ENCODE measurements around the gene CHRNE. TPM values are rescaled to one million over a fixed set of nuclear protein-coding genes. Genes with fewer than 3 reads are reported as not detected.

CHRNE gene
- total RNA-seq, 2 experiments from 2014 or later = 0.27 to 0.32 TPM

- peak; percentile 51 for DNase-seq (ENCODE audit: low spot score)
- Histone ChIP-seq H2AFZ (ENCODE audit: low read length) (peak overlapping the region; percentile 48; the same call in 1 of the 2 replicates), H3K4me3 (ENCODE audit: low read depth, low read length, poor library complexity, severe bottlenecking) (peak overlapping the region; percentile 100), H3K9me3 (ENCODE audit: low read length) (no peaks in the 10 kb centered on the region), H3K27ac (ENCODE audit: low read depth, low read length, poor library complexity, severe bottlenecking) (peak overlapping the region; percentile 99), H3K79me2 (ENCODE audit: insufficient read depth, low read depth, low read length) (peaks cover 31% of the 10 kb centered on the region), H3K36me3 (ENCODE audit: insufficient read depth, low read length) (peaks cover 30% of the 10 kb centered on the region), H4K20me1 (ENCODE audit: insufficient read depth, low read length) (peaks cover 16% of the 10 kb centered on the region), H3K4me1 (ENCODE audit: insufficient read depth, low read length, poor library complexity, severe bottlenecking) (peaks cover 36% of the 10 kb centered on the region), H3K4me2 (ENCODE audit: low read length) (peak overlapping the region; percentile 93), H3K9me2 (ENCODE audit: insufficient read depth, low read length) (no peaks in the 10 kb centered on the region)
- no TSS peak for BruUV-seq (replicated peaks)
- ChIA-PET POLR2A (interaction anchor here (3.8 to 5.9 kb wide), 2 partner anchors 10 to 17 kb away, joined by 18 to 51 read pairs; partner anchors contain the start of genes RNF167, SLC25A11 and SPAG7), CTCF (ENCODE audit: unreplicated experiment) (no interaction called here)
- TF ChIP-seq EZH2phosphoT487 (IDR thresholded peaks at IDR 0.05; ENCODE audit: borderline replicate concordance, low read depth, low read length) (no peak), CTCF (conservative IDR thresholded peaks at IDR 0.05; ENCODE audit: low read length) (no peak)
- intact Hi-C loops (cut with micrococcal nuclease; ENCODE audit: unreplicated experiment) = no loop called here
Measured at GRCh38 chr17:4950075-4950745, 47.3 kb upstream of the CHRNE start.

GRCh38 chr17:4949321-4950074 is 46.6 kb upstream of the CHRNE start:
- Histone ChIP-seq H3K27ac (ENCODE audit: low read depth, low read length, poor library complexity, severe bottlenecking) (peak overlapping the region; percentile 99), H3K4me1 (ENCODE audit: insufficient read depth, low read length, poor library complexity, severe bottlenecking) (peaks cover 44% of the 10 kb centered on the region), H3K9me2 (ENCODE audit: insufficient read depth, low read length) (no peaks in the 10 kb centered on the region), H2AFZ (ENCODE audit: low read length) (peak overlapping the region; percentile 15; the same call in 1 of the 2 replicates), H3K4me2 (ENCODE audit: low read length) (peak overlapping the region; percentile 93), H3K9me3 (ENCODE audit: low read length) (no peaks in the 10 kb centered on the region), H3K79me2 (ENCODE audit: insufficient read depth, low read depth, low read length) (peaks cover 35% of the 10 kb centered on the region), H3K4me3 (ENCODE audit: low read depth, low read length, poor library complexity, severe bottlenecking) (peak overlapping the region; percentile 100), H4K20me1 (ENCODE audit: insufficient read depth, low read length) (peaks cover 19% of the 10 kb centered on the region), H3K36me3 (ENCODE audit: insufficient read depth, low read length) (peaks cover 37% of the 10 kb centered on the region)
- peak; percentile 93 for DNase-seq (ENCODE audit: low spot score)
- no TSS peak for BruUV-seq (replicated peaks)
- intact Hi-C loops (cut with micrococcal nuclease; ENCODE audit: unreplicated experiment) = loop anchor here (1.0 to 10.0 kb wide), 2 partner anchors 18 to 245 kb away; partner anchors contain the start of genes SPAG7 and ZNF594
- TF ChIP-seq CTCF (conservative IDR thresholded peaks at IDR 0.05; ENCODE audit: low read length) (no peak), EZH2phosphoT487 (IDR thresholded peaks at IDR 0.05; ENCODE audit: borderline replicate concordance, low read depth, low read length) (no peak)
- CTCF ChIA-PET (ENCODE audit: unreplicated experiment) = no interaction called here
- POLR2A ChIA-PET = interaction anchor here (3.8 to 5.9 kb wide), 2 partner anchors 10 to 18 kb away, joined by 18 to 51 read pairs; partner anchors contain the start of genes RNF167, SLC25A11 and SPAG7

All from OCI-LY7 (cell line).